Stomach (tissue), 9 donors: Measurements from ENCODE around the gene RPS6KL1. TPM values are rescaled to one million over a fixed set of nuclear protein-coding genes. Genes with fewer than 3 reads are reported as not detected.

Experiments
- DNase-seq, 2 donors: peaks; one replicate each; pipeline versions ENCODE4 v3.0.0 to v3.0.0-alpha.2; 2013 to 2019
- H3K27ac ChIP-seq, 5 donors: fragments of 200-600 bp in 4 of 5; sonication (generic) in 4 of 5; one replicate each; pipeline ENCODE4 v1.5.1; 2013 to 2019; ENCODE audit warnings: mild to moderate bottlenecking in 1 of 5, moderate library complexity in 1 of 5
- H3K27me3 ChIP-seq, 3 donors: fragments of 200-600 bp; sonication (generic); one replicate each; pipeline ENCODE4 v1.5.1; 2017 to 2019; ENCODE audit warnings: mixed run types in 1 of 3
- H3K36me3 ChIP-seq, 4 donors: fragments of 200-600 bp; sonication (generic); 1 replicate in 3 of 4; 2 replicates in 1 of 4; pipeline ENCODE4 v1.5.1; 2016 to 2019
- H3K4me1 ChIP-seq, 4 donors: fragments of 200-600 bp; sonication (generic); one replicate each; pipeline ENCODE4 v1.5.1; 2016 to 2019
- H3K4me3 ChIP-seq, 4 donors: fragments of 200-600 bp; sonication (generic) in 3 of 4; one replicate each; pipeline ENCODE4 v1.5.1; 2016 to 2019; ENCODE audit warnings: mild to moderate bottlenecking in 1 of 4
- H3K9me3 ChIP-seq, 4 donors: fragments of 200-600 bp; sonication (generic); one replicate each; pipeline ENCODE4 v1.5.1; 2016 to 2019
- CTCF ChIP-seq, 7 experiments: fragments of 450-650 bp in 4 of 7; fragments of 200-600 bp in 3 of 7; sonication (generic) in 3 of 7; IDR thresholded peaks; one replicate each; pipeline ENCODE4 v1.5.1; 2016 to 2019; ENCODE audit warnings: antibody characterized with exemption in 7 of 7, control low read depth in 2 of 7, mild to moderate bottlenecking in 1 of 7
- EP300 ChIP-seq: sonication (generic); formaldehyde crosslinking; IDR thresholded peaks from one replicate; pipeline ENCODE4 v1.6.1; 2017; ENCODE audit warnings: antibody characterized with exemption
- POLR2A ChIP-seq, 4 donors: fragments of 450-650 bp; IDR thresholded peaks; one replicate each; pipeline ENCODE4 v1.6.1; 2016; ENCODE audit warnings: antibody characterized with exemption in 4 of 4, control low read depth in 2 of 4, mild to moderate bottlenecking in 1 of 4, moderate library complexity in 1 of 4
- POLR2AphosphoS5 ChIP-seq, 3 donors: sonication (generic); formaldehyde crosslinking; IDR thresholded peaks; one replicate each; pipeline ENCODE4 v1.6.1; 2016; ENCODE audit warnings: antibody characterized with exemption in 3 of 3
- WGBS, 5 donors: extraction: QIAGEN DNeasy Blood & Tissue Kit in 3 of 5; methylation state at CpG; one replicate each; pipeline versions ENCODE4 v1.1.5 to v1.1.7; 2013 to 2018; 5-methylcytosine and 5-hydroxymethylcytosine counted together
- intact Hi-C: fragments of 100-400 bp; cut with DNase I; formaldehyde crosslinking; loops from one replicate; pipeline ENCODE4 v1.15.1; 2023; ENCODE audit warnings: low total_unique reads
- polyA plus RNA-seq, 3 donors: library from polyadenylated mRNA; stranded (reverse); fragments of 200-250 nt; gene quantifications; one replicate each; pipeline ENCODE4 v1.2.3, GENCODE V29; 2013
- total RNA-seq, 5 donors: library from RNA; depleted of rRNA; stranded (reverse); fragments of >200 nt; gene quantifications; one replicate each; pipeline versions ENCODE4 v1.1.0 to v1.2.3, GENCODE V29; 2014 to 2016
- donor health status: healthy with polysubstance abuse.
- donor health status: Bipolar disorder and iron deficiency.
- donor health status: healthy.

Gene RPS6KL1
- total and polyA plus RNA-seq, 8 donors: 0.92 to 2.5 (median 2.0) TPM; not detected in 3

- WGBS, 5 donors: 81 to 88% (median 84%) methylated on average over 18 of the region's 18 CpGs
- peak overlapping the region in 1 of 4 donors; percentile 5 for H3K4me3 ChIP-seq
- H3K27me3 ChIP-seq: no peaks in the 10 kb centered on the region
- DNase-seq: no peak
- no peaks in the 10 kb centered on the region for H3K36me3 ChIP-seq
- H3K27ac ChIP-seq: peak overlapping the region; percentile 55 to 86 (median 83)
- H3K9me3 ChIP-seq: no peaks in the 10 kb centered on the region
- H3K4me1 ChIP-seq: peaks cover 27 to 46% (median 42%) of the 10 kb centered on the region in 4 donors
- intact Hi-C loops: no loop called here
- TF ChIP-seq POLR2A (IDR thresholded peaks at IDR 0.05) (no peak), POLR2AphosphoS5 (IDR thresholded peaks at IDR 0.05) (no peak), EP300 (no peak), CTCF (IDR thresholded peaks at IDR 0.05) (no peak)
These were observed 18.0 kb upstream of the RPS6KL1 start for GRCh38 chr14:74940956-74941565.

- no peak for TF ChIP-seq CTCF (IDR thresholded peaks at IDR 0.05)
- no peak for TF ChIP-seq POLR2A (IDR thresholded peaks at IDR 0.05)
- no peak for TF ChIP-seq POLR2AphosphoS5 (IDR thresholded peaks at IDR 0.05)
- TF ChIP-seq EP300: no peak
- Histone ChIP-seq H3K9me3 (no peaks in the 10 kb centered on the region), H3K27ac (peak overlapping the region in 4 of 5 donors; percentile 75 to 86 (median 84)), H3K27me3 (peaks cover 0 to 17% (median 0%) of the 10 kb centered on the region in 3 donors), H3K4me3 (no peak overlapping the region), H3K36me3 (no peaks in the 10 kb centered on the region), H3K4me1 (peaks cover 33 to 54% (median 41%) of the 10 kb centered on the region in 4 donors)
- WGBS, 5 donors: 92 to 96% (median 93%) methylated on average over 10 of the region's 10 CpGs
- no peak for DNase-seq
- intact Hi-C loops: no loop called here
These were observed 15.8 kb upstream of the RPS6KL1 start for GRCh38 chr14:74938531-74939495.

- Histone ChIP-seq H3K27me3 (peaks cover 0 to 28% (median 6%) of the 10 kb centered on the region in 3 donors), H3K9me3 (no peaks in the 10 kb centered on the region), H3K4me1 (peaks cover 28 to 44% (median 38%) of the 10 kb centered on the region in 4 donors), H3K27ac (no peak overlapping the region), H3K4me3 (no peak overlapping the region), H3K36me3 (no peaks in the 10 kb centered on the region)
- TF ChIP-seq CTCF (IDR thresholded peaks at IDR 0.05) (no peak), POLR2AphosphoS5 (IDR thresholded peaks at IDR 0.05) (no peak), POLR2A (IDR thresholded peaks at IDR 0.05) (no peak), EP300 (no peak)
- intact Hi-C loops: no loop called here
- 77 to 86% (median 81%) methylated on average over 2 of the region's 2 CpGs for WGBS, 5 donors
- DNase-seq: no peak
These were observed 14.1 kb upstream of the RPS6KL1 start for GRCh38 chr14:74937171-74937570.

DNA sequence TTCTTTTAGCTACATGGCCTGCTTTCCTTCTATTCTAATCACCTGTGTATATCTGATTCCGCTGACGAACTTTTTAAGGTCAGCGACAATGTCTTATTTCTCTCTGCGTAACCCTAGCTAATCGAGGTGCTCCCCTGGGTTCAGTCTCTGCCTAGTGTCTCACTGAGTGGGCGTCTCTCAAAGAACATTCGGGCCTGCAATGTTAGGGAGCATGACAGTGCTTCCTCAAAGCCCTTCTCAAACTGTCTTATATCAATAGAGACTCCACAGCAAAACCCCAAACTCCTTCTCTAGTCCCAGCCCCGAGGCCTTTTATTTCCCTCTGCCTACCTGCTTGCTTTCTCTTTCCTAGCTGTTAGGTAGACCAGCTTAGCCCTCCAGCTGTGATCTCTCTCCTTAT, 13.7 kb upstream of the RPS6KL1 start:
- no peaks in the 10 kb centered on the region for H3K9me3 ChIP-seq
- no peak for TF ChIP-seq POLR2AphosphoS5 (IDR thresholded peaks at IDR 0.05)
- no peak for TF ChIP-seq POLR2A (IDR thresholded peaks at IDR 0.05)
- no peak for TF ChIP-seq EP300
- TF ChIP-seq CTCF (IDR thresholded peaks at IDR 0.05): no peak
- no peak for DNase-seq
- peaks cover 0 to 32% (median 6%) of the 10 kb centered on the region in 3 donors for H3K27me3 ChIP-seq
- WGBS, 5 donors: 91 to 96% (median 94%) methylated on average over 8 of the region's 8 CpGs
- H3K36me3 ChIP-seq: no peaks in the 10 kb centered on the region
- peaks cover 24 to 40% (median 34%) of the 10 kb centered on the region in 4 donors for H3K4me1 ChIP-seq
- H3K4me3 ChIP-seq: no peak overlapping the region
- no peak overlapping the region for H3K27ac ChIP-seq
- intact Hi-C loops: no loop called here
